ENCODE measurements around the gene TMPRSS11E.
"Not testable (repeated sequence)": the region's sequence is repeated elsewhere in the genome, so short reads cannot be mapped to it uniquely, and the experiment has no call there.

TMPRSS11E gene

GRCh38 chr4:68535974-68536373 is 88.7 kb downstream of the TMPRSS11E start:
- Histone ChIP-seq H3K4me3 (no peak overlapping the region), H3K27ac (no peak overlapping the region)

- H3K27ac ChIP-seq = no peak overlapping the region
- no peak overlapping the region for H3K4me3 ChIP-seq
Measured at GRCh38 chr4:68536375-68536774, 89.1 kb downstream of the TMPRSS11E start.

GRCh38 chr4:68542742-68543141 is 95.5 kb downstream of the TMPRSS11E start:
- H3K4me3 ChIP-seq, H3K27ac ChIP-seq: not testable (repeated sequence)

Measured in skin epidermis (tissue), 12 donors.